GM12873 (cell line): ENCODE data around the gene RING1.

Source experiments
- TF ChIP-seq, protein P1 (sequence below): IDR thresholded peaks from 2 replicates; pipeline ENCODE4 v1.5.1; 2012; ENCODE audit warnings: low read depth, mild to moderate bottlenecking, moderate library complexity, low read length, control low read depth; ENCODE audit not compliant: insufficient read depth; ENCODE audit errors: missing control alignments

The RING1 gene

DNA sequence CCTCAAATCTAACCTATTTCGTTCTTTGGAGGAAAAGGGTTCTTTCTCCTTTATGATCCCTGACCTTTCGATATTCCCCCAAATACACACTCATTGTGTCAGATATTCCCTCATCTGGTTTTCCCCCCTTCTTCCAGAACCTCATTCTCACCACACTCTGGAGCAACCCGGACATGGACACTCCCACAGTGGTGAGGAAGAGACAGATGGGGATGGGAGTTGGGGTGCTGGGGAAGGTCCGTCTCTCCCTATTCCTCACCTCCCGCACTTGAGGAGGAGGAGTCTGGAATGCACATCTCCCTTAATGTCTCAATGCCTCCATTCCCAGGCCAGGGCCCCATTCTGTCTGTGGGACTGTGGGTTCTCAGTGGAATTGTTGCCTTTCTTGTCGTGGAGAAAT is 6.4 kb upstream of the RING1 start:
- TF ChIP-seq, protein P1, sequence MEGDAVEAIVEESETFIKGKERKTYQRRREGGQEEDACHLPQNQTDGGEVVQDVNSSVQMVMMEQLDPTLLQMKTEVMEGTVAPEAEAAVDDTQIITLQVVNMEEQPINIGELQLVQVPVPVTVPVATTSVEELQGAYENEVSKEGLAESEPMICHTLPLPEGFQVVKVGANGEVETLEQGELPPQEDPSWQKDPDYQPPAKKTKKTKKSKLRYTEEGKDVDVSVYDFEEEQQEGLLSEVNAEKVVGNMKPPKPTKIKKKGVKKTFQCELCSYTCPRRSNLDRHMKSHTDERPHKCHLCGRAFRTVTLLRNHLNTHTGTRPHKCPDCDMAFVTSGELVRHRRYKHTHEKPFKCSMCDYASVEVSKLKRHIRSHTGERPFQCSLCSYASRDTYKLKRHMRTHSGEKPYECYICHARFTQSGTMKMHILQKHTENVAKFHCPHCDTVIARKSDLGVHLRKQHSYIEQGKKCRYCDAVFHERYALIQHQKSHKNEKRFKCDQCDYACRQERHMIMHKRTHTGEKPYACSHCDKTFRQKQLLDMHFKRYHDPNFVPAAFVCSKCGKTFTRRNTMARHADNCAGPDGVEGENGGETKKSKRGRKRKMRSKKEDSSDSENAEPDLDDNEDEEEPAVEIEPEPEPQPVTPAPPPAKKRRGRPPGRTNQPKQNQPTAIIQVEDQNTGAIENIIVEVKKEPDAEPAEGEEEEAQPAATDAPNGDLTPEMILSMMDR = no peak

DNA sequence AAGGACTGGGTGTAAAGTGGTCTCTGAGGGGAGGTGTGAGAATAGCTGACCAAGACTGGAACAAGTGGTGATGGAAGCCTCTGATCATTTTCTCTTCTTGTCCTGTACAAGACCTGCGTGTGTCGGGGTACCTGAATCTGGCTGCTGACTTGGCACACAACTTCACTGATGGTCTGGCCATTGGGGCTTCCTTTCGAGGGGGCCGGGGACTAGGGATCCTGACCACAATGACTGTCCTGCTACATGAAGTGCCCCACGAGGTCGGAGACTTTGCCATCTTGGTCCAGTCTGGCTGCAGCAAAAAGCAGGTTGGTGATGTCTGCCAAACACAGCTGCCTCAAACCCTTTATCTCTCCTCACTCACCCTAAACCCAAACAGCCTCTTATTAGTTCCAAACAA is 5.5 kb upstream of the RING1 start:
- TF ChIP-seq, protein P1 = no peak

DNA sequence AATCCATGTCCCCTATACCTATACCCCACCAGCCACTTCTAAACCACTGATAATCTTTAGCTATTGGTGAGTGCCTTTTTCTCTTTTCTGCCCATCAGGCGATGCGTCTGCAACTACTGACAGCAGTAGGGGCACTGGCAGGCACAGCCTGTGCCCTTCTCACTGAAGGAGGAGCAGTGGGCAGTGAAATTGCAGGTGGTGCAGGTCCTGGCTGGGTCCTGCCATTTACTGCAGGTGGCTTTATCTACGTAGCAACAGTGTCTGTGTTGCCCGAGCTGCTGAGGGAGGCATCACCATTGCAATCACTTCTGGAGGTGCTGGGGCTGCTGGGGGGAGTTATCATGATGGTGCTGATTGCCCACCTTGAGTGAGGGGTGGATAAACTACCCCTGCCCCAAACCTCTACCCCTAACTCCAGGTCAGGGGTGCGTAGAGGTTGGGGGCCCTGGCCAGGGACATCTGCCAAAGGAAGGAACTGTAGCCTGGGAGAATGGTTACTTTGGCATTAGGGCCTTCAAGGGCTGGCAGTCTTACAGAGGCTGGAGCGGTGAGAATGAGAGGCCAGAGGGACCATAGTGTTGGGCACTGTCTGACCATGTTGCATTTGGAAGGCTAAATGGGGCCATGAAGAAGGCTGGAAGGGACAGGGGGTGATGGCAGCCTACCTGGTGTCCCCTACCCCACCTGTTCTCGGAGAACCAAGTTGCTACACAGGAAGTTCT is 4.7 kb upstream of the RING1 start:
- TF ChIP-seq, protein P1 = no peak

DNA sequence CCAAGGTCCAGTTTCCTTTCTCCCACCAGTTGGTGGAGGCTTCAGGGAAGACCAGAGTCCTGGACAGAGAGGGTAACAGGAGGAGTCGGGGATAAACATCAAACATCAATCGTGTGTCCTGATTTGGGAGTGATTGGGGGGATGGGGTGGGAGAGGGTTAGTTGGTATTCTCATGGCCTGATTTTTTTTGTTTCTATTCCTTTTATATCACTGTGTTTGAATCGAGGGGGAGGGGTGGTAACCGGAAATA is 4.2 kb upstream of the RING1 start:
- TF ChIP-seq, protein P1 = no peak

DNA sequence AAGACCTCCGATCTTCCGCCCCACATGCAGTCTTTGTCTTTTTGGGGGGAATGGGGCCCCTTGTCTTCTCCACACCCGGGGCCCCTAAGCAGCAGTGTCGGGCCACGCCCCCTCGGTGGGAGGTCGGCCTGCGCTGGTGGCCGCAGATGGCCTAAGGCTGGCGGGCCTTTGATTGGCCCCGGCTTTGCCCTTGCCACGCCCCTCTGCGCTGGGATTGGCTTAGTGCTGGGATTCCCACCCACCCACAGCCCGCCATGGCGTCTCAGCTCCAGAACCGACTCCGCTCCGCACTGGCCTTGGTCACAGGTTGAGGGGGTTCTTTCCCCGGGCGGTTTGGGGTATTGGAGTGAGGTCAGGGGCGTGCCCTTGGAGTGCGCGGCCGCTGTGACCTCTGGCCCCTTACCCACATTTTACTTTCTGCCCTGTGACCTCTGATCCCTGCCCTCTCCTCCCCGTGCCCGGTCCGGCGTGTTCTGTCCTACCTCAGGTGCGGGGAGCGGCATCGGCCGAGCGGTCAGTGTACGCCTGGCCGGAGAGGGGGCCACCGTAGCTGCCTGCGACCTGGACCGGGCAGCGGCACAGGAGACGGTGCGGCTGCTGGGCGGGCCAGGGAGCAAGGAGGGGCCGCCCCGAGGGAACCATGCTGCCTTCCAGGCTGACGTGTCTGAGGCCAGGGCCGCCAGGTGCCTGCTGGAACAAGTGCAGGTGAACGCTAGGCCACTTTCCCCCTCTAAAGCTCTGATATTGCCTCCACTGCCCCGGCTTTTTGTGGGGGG is 3.7 kb upstream of the RING1 start, which contains the start of gene HSD17B8:
Gene HSD17B8, plus strand, starts transcription at position 241 of the 776 bp plus-strand sequence. Its CDS starts 14 bp downstream, at position 255.
- TF ChIP-seq, protein P1 = no peak

DNA sequence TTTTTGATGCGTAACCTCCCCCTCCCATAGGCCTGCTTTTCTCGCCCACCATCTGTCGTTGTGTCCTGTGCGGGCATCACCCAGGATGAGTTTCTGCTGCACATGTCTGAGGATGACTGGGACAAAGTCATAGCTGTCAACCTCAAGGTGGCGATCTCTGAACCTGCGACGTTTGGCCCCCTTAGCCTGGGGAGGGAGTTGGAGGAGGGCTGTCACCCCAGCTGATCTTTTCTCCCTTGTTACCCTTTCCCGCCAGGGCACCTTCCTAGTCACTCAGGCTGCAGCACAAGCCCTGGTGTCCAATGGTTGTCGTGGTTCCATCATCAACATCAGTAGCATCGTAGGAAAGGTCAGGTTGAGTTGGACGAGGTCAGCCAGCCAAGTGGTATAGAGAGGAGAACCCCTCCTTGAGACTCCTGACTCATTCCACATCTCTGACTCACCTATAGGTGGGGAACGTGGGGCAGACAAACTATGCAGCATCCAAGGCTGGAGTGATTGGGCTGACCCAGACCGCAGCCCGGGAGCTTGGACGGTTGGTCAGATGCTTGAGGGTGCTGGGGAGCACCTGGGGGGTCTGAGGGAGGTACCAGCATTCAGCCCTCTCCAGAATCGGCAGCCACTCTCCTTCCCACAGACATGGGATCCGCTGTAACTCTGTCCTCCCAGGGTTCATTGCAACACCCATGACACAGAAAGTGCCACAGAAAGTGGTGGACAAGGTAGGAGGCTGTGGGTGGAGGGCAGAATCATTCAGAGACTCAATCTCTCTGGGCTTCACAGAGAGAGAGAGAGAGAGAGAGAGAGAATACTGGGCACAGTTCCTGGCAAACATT is 2.9 kb upstream of the RING1 start:
- TF ChIP-seq, protein P1 = peak; percentile 44
